ENCODE results near the gene TAS1R2. TPM values are rescaled to one million over a fixed set of nuclear protein-coding genes. Genes with fewer than 3 reads are reported as not detected.
A peak's percentile ranks its signal among the peaks of the same experiment; 100 is the strongest.

TAS1R2 gene
- total and polyA plus RNA-seq, 2 of the 4 experiments (the other 2 are of a cell fraction) = not detected

DNA sequence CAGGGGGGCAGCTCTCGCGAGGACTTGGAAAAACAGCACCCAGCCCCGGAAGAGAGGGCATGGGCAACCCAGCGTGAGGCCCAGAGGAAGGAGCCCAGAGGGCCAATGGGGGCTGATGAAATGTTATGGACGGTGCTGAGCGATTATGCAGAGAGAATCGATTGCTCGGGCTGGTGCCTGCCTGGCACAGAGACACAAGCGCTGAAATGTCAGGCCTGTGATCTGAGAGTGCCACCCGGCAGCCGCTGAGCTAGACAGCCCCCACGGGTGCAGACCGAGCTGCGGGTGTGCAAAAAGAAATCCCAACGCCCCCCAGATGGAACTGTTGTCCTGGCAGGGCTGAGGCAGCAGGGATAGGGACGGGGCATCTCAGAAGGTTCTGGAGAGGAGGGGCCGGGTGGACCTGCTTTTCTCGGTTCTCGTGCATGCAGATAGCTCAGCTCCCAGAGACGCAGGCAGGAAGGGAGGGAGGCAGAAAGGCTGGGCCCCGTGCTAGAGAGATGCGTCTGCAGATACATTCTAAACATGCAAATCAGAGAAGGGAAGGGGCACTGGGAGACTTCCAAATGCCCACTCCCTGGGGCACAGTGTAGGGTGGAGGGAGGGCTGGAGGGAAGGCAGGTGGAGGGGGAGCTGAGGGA lies 41.5 kb downstream of the TAS1R2 start:
- Histone ChIP-seq H2AFZ (replicated peaks; ENCODE audit: low read length, poor library complexity) (peak overlapping the region; percentile 11), H3K4me3 (ENCODE audit: insufficient read depth, low read depth, low read length) (no peak overlapping the region), H3K9me1 (ENCODE audit: insufficient read depth, low read length) (no peaks in the 10 kb centered on the region), H2BK15ac (ENCODE audit: low read depth, low read length) (no peak overlapping the region), H2BK5ac (ENCODE audit: low read depth, low read length, poor library complexity, severe bottlenecking) (no peak overlapping the region), H3K56ac (ENCODE audit: extremely low read depth, insufficient read depth, low read length) (no peak overlapping the region), H3K36me3 (ENCODE audit: control insufficient read depth, insufficient read depth, low read length) (no peaks in the 10 kb centered on the region), H3K79me1 (ENCODE audit: low read depth in 1 of 2, low read length in 2 of 2) (no peaks in the 10 kb centered on the region), H4K91ac (ENCODE audit: insufficient read depth, low read depth, low read length) (no peak overlapping the region), H2AK5ac (ENCODE audit: low read depth, low read length) (no peak overlapping the region), H4K8ac (ENCODE audit: low read depth in 2 of 2, low read length in 2 of 2) (no peak overlapping the region), H4K5ac (ENCODE audit: low read depth, low read length) (no peak overlapping the region), H3K27ac (ENCODE audit: insufficient read depth, low read length) (no peak overlapping the region), H2BK120ac (ENCODE audit: low read depth, low read length) (no peak overlapping the region), H4K20me1 (ENCODE audit: insufficient read depth, low read length) (no peaks in the 10 kb centered on the region), H3K14ac (replicated peaks; ENCODE audit: low read depth, low read length) (no peak overlapping the region), H2AK9ac (replicated peaks; ENCODE audit: low read depth, low read length, poor library complexity) (no peak overlapping the region), H3K18ac (ENCODE audit: low read depth, low read length) (no peak overlapping the region), H2BK20ac (ENCODE audit: low read depth, low read length) (no peak overlapping the region), H3K27me3 (ENCODE audit: control insufficient read depth, insufficient read depth, low read length) (peaks cover 21% of the 10 kb centered on the region; the same call in 1 of the 2 replicates), H3K23ac (ENCODE audit: low read depth, low read length) (no peak overlapping the region), H3K4me1 (ENCODE audit: control insufficient read depth, insufficient read depth, low read length) (no peaks in the 10 kb centered on the region), H3K9me3 (ENCODE audit: control insufficient read depth, insufficient read depth, low read length) (no peaks in the 10 kb centered on the region), H3K9ac (ENCODE audit: low read depth, low read length) (no peak overlapping the region), H3K4ac (ENCODE audit: low read depth, low read length) (no peak overlapping the region), H3K4me2 (ENCODE audit: low read depth, low read length) (no peak overlapping the region)
- POLR2A ChIA-PET (ENCODE audit: unreplicated experiment) = no interaction called here
- DNase-seq = no peak
- CTCF ChIA-PET = interaction anchor here (2.6 kb wide), 1 partner anchor 221 kb away, joined by 9 read pairs; no protein-coding TSS in a partner anchor
- 25% methylated on average over 2 of the region's 22 CpGs; no CpG with 5 or more reads in 1 of the 2 experiments for WGBS, 2 experiments (ENCODE audit: extremely low coverage in 2 of 2, insufficient read length in 1 of 2)
- BruUV-seq (replicated peaks) = no TSS peak
- no peak for ATAC-seq (ENCODE audit: low read depth)
- dilution Hi-C loops (cut with HindIII; ENCODE audit: low sequenced_read_pairs, unreplicated experiment) = no loop called here
- in situ Hi-C loops (cut with MboI; ENCODE audit: low sequenced_read_pairs) = no loop called here
- intact Hi-C loops (cut with micrococcal nuclease) = no loop called here
- no peak for TF ChIP-seq RFX5 (IDR thresholded peaks at IDR 0.05; ENCODE audit: low read depth, low read length)
- TF ChIP-seq MXI1 (IDR thresholded peaks at IDR 0.05; ENCODE audit: borderline replicate concordance, low read depth, low read length) = no peak
- no peak for TF ChIP-seq CHD1 (IDR thresholded peaks at IDR 0.05; ENCODE audit: low read depth, low read length)
- no peak for TF ChIP-seq CEBPB (IDR thresholded peaks at IDR 0.05; ENCODE audit: low read depth, low read length)
- no peak for TF ChIP-seq FOS (IDR thresholded peaks at IDR 0.05; ENCODE audit: low read depth, low read length)
- TF ChIP-seq RAD21 (IDR thresholded peaks at IDR 0.05; ENCODE audit: low read length) = no peak
- no peak for TF ChIP-seq NFE2L2 (IDR thresholded peaks at IDR 0.05; ENCODE audit: low read depth, low read length)
- TF ChIP-seq MAFK (IDR thresholded peaks at IDR 0.05; ENCODE audit: low read depth, low read length) = no peak
- TF ChIP-seq POLR2A (IDR thresholded peaks at IDR 0.05; ENCODE audit: low read depth, low read length) = no peak
- TF ChIP-seq, protein P1, sequence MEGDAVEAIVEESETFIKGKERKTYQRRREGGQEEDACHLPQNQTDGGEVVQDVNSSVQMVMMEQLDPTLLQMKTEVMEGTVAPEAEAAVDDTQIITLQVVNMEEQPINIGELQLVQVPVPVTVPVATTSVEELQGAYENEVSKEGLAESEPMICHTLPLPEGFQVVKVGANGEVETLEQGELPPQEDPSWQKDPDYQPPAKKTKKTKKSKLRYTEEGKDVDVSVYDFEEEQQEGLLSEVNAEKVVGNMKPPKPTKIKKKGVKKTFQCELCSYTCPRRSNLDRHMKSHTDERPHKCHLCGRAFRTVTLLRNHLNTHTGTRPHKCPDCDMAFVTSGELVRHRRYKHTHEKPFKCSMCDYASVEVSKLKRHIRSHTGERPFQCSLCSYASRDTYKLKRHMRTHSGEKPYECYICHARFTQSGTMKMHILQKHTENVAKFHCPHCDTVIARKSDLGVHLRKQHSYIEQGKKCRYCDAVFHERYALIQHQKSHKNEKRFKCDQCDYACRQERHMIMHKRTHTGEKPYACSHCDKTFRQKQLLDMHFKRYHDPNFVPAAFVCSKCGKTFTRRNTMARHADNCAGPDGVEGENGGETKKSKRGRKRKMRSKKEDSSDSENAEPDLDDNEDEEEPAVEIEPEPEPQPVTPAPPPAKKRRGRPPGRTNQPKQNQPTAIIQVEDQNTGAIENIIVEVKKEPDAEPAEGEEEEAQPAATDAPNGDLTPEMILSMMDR (conservative IDR thresholded peaks at IDR 0.05; ENCODE audit: low read depth, low read length) = no peak
- TF ChIP-seq, protein P2, sequence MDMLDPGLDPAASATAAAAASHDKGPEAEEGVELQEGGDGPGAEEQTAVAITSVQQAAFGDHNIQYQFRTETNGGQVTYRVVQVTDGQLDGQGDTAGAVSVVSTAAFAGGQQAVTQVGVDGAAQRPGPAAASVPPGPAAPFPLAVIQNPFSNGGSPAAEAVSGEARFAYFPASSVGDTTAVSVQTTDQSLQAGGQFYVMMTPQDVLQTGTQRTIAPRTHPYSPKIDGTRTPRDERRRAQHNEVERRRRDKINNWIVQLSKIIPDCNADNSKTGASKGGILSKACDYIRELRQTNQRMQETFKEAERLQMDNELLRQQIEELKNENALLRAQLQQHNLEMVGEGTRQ (IDR thresholded peaks at IDR 0.05; ENCODE audit: low read depth, low read length) = no peak
- TF ChIP-seq BHLHE40 (IDR thresholded peaks at IDR 0.05; ENCODE audit: low read depth, low read length) = no peak
- TF ChIP-seq MAZ (IDR thresholded peaks at IDR 0.05; ENCODE audit: borderline replicate concordance, low read depth, low read length) = no peak
- no peak for TF ChIP-seq RCOR1 (IDR thresholded peaks at IDR 0.05; ENCODE audit: insufficient replicate concordance, low read length)
- no peak for TF ChIP-seq SMC3 (IDR thresholded peaks at IDR 0.05; ENCODE audit: low read depth, low read length)
- TF ChIP-seq, protein P3, sequence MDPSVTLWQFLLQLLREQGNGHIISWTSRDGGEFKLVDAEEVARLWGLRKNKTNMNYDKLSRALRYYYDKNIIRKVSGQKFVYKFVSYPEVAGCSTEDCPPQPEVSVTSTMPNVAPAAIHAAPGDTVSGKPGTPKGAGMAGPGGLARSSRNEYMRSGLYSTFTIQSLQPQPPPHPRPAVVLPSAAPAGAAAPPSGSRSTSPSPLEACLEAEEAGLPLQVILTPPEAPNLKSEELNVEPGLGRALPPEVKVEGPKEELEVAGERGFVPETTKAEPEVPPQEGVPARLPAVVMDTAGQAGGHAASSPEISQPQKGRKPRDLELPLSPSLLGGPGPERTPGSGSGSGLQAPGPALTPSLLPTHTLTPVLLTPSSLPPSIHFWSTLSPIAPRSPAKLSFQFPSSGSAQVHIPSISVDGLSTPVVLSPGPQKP (IDR thresholded peaks at IDR 0.05; ENCODE audit: borderline replicate concordance, low read depth, low read length) = no peak
